GM18505 (cell line): ENCODE results near the gene NACC2.

Source experiments
- ATAC-seq: cut with Tn5 transposase; IDR thresholded peaks from one replicate; pipeline ENCODE4 v1.9.1; 2021; ENCODE audit not compliant: unreplicated experiment
- POLR2A ChIP-seq: IDR thresholded peaks from 4 replicates; pipeline ENCODE4 v1.6.1; 2011; ENCODE audit warnings: borderline replicate concordance; ENCODE audit not compliant: insufficient read depth, insufficient read length; ENCODE audit errors: extremely low read depth

The NACC2 gene

DNA sequence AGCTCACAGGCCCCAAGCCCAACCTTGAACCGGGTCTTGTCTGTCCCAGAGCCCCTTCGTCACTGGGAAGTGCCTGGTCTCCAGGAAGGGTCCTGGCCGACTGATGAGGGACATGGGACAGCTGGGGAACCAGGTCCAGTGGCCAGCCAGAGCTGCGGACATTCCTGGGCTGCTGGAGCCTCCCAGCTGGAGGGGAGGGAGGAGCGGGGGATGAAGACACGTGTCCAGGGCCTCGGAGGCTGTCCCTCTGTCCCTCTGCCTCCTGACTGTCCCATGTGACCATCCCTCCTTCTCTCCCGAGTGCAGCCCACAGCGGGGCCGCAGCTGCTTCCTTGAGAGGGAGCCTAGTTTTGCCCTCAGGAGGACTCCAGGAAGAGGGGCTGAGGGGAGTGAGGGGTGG, 92.2 kb downstream of the NACC2 start:
- no peak for TF ChIP-seq POLR2A
- no peak for ATAC-seq

DNA sequence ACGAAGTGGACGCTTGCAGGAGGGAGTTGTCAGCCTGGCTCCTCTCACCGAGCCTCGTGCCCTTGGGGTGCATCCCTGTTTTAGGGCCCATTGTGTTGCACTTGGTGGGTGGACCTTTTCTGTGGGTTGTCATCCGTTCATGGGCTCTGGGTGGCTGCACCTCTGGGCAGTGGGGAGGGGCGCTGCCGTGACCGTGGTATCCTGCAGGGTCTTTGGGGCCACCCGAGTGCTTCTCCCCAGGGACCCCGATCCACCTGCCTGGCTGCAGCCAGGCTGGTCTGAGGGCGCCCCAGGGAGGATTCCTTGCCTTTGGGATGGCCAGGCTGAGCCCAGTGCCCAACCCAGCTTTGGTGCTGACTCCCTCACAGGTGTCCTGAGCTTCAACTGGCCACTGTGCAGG, 92.9 kb downstream of the NACC2 start:
- TF ChIP-seq POLR2A: no peak
- ATAC-seq: no peak

DNA sequence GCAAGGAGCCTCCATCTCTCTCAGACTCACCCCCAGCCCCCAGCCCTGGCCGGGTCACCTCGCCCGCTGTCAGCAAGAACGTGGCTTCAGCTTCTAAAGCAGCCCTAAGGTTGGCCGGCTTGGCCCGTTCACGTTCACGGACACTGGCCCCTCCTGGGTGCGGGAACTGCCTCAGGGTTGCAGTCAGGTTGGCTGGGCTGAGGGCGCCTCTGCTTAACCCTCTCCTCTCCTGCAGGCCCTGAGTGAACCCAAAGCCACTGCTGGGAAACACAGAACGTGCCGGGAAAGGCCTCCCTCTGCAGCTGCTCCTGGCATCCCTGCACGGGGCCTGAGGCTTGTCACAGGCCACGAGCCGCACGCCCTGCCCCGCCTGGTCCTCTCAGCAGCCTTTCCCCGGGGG, 93.9 kb downstream of the NACC2 start:
- ATAC-seq: no peak
- no peak for TF ChIP-seq POLR2A

GRCh38 chr9:135998410-135999071, 96.5 kb downstream of the NACC2 start:
- no peak for TF ChIP-seq POLR2A
- no peak for ATAC-seq

DNA sequence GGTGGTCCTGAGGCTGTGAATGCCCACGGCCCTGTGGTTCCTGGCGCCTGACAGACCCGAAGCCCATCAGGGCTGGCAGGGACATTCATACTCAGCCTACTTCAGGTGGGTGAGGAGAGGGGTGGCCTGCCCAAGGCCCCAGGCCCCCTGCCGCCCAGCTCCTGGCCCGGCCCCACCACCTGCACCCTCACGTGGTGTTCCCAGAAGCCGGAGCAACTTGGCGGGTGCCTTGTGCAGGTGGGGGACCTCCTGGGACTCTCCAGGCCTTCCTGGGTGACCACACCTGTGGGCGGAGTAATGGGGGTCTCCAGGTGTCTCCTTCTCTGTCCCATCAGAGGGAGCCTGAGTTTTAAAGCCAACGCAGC, 97.1 kb downstream of the NACC2 start:
- TF ChIP-seq POLR2A: no peak
- no peak for ATAC-seq

DNA sequence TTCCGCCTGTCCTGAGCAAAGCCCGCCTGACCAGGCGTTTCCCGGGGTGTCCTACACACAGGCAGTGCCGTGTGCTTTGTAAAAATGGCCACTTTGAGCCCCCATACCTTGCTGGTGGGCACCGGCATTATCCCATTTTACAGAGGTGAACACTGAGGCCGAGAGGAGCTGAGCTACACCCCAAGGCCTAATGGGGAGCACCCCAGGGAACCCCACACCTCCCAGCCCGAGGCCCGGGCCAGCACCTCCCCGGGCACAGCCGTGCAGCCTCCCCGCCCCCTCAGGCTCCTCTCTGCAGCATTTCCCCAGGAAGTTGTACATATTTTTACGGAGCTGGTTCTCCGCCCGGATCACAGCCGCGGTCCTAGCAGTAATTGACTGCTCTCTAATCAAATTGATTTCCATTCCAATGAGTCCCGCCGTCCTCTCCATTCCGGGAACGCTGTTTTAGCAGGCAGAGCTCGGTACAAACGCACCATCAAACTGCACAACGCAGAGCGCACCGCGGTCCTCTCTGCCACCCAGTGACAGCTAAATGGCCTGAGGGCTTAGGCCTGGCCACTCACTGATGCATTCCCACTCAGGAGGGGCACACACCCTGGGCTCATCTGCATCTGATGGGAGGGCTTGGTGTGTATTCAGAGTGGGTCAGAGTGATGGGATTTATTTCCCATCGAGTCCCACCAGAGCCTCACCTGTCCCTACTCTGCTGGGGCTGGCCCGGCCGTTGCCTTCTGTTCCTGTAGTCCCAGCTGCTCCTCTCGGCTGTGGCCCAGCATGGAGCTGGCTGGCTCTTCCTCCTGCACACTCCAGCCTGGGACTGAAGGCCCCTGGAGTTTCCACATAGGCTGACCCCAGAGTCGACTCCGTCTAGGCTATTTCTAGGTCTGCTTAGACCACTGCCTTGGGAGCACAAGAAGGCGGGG, 97.7 kb downstream of the NACC2 start:
- no peak for TF ChIP-seq POLR2A
- no peak for ATAC-seq

- ATAC-seq: no peak
- TF ChIP-seq POLR2A: no peak
Observed at GRCh38 chr9:135995816-135996215, 99.3 kb downstream of the NACC2 start.

GRCh38 chr9:135994501-135995192, 100.4 kb downstream of the NACC2 start:
- ATAC-seq: no peak
- no peak for TF ChIP-seq POLR2A

DNA sequence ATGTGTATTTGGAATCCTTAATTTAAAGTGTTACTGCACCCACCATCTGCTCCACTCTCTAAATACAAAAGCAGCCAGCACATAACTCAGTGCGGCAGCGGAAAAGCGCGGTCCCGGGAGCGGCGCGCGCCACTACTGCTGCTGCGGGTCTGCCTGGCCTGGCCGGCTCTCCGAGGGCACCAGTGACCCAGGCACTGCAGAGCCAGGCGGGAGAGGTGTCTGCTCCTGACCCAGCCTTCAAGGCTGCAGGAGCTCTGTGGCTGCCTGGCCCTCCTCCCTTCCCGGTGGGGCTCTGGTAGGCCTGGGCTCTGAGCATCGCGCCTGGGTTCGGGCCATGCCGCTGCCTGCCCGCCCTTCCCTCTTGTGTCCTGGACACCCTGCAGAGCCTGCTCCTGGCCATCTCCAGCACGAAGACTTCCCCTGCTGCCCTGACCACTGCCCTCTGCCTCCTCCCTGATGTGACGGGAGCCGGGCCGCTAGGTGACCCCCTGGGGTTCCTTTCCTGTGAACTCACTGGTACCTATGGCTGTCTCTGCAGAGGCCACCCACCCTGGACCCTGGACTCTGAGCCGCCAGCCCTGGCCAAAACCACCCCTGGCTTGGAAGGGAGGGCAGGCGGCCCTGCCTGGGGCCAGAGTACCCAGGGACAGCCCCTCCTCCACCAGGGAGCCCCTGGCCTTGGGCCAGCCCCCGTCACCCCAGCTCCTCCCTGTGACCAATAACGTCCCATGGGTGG, 101.2 kb downstream of the NACC2 start:
- no peak for ATAC-seq
- TF ChIP-seq POLR2A: no peak

DNA sequence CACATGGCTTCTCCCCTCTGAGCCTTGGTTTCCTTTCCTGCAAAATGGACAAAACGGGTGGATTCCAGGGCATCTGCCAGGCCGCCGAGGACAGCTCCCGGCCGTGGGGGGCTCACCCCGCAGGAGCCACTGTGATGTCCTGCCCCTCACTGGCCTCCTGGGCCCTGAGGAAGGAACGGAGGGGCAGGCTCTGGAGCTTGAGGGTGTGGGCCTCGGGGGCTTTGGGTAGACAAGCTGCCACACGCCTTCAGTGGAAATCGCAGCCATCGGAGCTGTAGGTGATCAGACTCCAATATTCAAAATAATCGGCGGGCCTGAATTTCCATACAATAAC, 101.7 kb downstream of the NACC2 start:
- no peak for TF ChIP-seq POLR2A
- ATAC-seq: no peak

- ATAC-seq: no peak
- TF ChIP-seq POLR2A: no peak
Observed at GRCh38 chr9:135992486-135993408, 102.3 kb downstream of the NACC2 start.

DNA sequence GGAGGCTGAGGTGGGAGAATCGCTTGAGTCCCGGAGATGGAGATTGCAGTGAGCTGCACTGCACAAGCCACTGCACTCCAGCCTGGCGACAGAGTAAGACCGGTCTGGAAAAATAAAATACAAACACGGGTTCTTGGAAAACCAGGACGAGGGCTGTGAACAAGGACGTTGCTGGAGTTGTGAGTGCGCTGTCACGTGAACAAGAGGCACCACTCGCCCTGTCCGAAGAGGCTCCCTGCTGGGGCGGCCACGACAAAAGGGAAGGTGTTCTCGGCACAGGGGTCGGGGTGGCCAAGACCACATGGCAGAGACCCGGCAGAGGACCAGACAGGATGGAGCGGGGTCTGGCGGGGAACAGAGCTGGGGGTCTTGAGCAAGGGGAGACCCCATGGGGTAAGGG, 103.3 kb downstream of the NACC2 start:
- no peak for TF ChIP-seq POLR2A
- ATAC-seq: no peak
